Measurements from ENCODE around the gene SLC9A9. TPM values are rescaled to one million over a fixed set of nuclear protein-coding genes. Genes with fewer than 3 reads are reported as not detected.

The SLC9A9 gene
- total RNA-seq, 1 donor from 2014 or later: 3.5 TPM

DNA sequence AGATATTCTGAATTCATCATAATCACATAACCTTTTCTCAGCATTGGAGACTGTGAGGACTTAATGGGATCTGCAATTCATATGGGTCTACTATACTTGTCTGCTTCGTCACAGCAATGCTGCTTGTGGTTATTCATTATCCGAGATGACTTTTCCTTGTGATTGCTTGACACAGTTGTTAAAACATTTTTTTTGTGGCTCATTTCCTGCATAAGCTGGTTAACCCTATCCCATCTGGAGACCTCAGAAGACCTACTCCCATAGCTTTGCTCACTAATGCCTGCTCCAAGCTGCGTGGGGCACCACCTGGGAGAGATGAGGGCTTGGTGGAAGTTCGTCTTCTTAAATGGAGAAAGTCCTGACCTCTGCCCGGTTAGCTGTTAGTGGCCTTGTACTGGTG lies 367.9 kb downstream of the SLC9A9 start:
- no peak for DNase-seq (ENCODE audit: extremely low spot score, unreplicated experiment)
- Mint-ChIP-seq H3K36me3 (ENCODE audit: unreplicated experiment) (no peaks in the 10 kb centered on the region), H3K27ac (ENCODE audit: unreplicated experiment) (no peak overlapping the region), H3K9me3 (ENCODE audit: unreplicated experiment) (peaks cover 5% of the 10 kb centered on the region), H3K27me3 (ENCODE audit: unreplicated experiment) (no peaks in the 10 kb centered on the region), H3K4me1 (ENCODE audit: unreplicated experiment) (peaks cover 15% of the 10 kb centered on the region), H3K4me3 (ENCODE audit: unreplicated experiment) (no peak overlapping the region)
- TF ChIP-seq, protein P1, sequence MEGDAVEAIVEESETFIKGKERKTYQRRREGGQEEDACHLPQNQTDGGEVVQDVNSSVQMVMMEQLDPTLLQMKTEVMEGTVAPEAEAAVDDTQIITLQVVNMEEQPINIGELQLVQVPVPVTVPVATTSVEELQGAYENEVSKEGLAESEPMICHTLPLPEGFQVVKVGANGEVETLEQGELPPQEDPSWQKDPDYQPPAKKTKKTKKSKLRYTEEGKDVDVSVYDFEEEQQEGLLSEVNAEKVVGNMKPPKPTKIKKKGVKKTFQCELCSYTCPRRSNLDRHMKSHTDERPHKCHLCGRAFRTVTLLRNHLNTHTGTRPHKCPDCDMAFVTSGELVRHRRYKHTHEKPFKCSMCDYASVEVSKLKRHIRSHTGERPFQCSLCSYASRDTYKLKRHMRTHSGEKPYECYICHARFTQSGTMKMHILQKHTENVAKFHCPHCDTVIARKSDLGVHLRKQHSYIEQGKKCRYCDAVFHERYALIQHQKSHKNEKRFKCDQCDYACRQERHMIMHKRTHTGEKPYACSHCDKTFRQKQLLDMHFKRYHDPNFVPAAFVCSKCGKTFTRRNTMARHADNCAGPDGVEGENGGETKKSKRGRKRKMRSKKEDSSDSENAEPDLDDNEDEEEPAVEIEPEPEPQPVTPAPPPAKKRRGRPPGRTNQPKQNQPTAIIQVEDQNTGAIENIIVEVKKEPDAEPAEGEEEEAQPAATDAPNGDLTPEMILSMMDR (IDR thresholded peaks at IDR 0.05): no peak

DNA sequence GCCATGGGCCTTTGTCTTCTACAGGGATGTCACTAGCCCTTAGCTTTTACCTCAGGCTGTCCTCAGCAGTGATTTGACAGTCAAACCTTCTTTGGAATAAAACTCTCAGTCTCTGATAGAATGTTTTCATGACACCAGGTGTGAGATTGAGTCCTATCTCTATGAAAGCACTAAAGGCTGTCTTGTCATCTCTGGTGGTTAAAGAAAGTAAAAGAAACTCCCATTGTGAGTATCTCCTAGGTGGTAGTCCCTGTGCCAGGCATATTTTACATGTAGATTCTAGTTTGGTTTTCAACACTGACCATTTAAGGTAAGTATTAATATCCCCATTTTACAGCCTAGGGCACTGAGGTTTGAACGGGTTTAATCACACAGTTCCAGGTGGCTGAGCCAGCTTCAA lies 368.5 kb downstream of the SLC9A9 start:
- no peaks in the 10 kb centered on the region for H3K27me3 Mint-ChIP-seq (ENCODE audit: unreplicated experiment)
- H3K4me1 Mint-ChIP-seq (ENCODE audit: unreplicated experiment): peaks cover 15% of the 10 kb centered on the region
- peaks cover 5% of the 10 kb centered on the region for H3K9me3 Mint-ChIP-seq (ENCODE audit: unreplicated experiment)
- TF ChIP-seq, protein P1 (IDR thresholded peaks at IDR 0.05): no peak
- H3K4me3 Mint-ChIP-seq (ENCODE audit: unreplicated experiment): no peak overlapping the region
- no peak for DNase-seq (ENCODE audit: extremely low spot score, unreplicated experiment)
- H3K27ac Mint-ChIP-seq (ENCODE audit: unreplicated experiment): no peak overlapping the region
- H3K36me3 Mint-ChIP-seq (ENCODE audit: unreplicated experiment): no peaks in the 10 kb centered on the region

DNA sequence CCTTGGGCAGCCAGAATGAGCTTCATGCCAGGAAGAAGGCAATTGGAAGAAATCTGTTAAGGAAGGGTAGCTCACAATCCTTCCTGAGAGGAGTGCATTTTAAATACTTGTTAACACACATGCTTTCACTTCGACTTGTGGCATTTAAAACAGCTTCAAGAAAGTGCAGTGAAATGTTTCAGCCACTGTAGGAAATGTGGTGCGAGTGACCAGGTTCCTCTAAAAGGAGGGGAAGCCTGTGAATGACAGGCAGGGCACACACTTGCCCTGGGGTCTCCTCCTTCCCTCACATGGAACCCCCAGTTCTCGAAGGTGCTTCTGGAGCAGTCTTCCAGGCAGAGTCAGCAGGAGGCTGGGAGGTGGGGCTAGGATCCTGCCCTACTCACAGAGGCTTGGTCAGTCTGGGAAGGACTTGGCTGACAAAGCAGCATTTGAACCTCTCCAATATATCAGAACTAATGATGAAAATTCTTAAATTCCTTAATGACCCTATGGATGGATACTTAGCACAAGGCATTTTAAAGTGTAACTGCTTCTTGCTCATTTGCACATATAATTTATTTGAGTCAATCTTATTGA lies 370.1 kb downstream of the SLC9A9 start:
- TF ChIP-seq, protein P1 (IDR thresholded peaks at IDR 0.05): no peak
- Mint-ChIP-seq H3K36me3 (ENCODE audit: unreplicated experiment) (no peaks in the 10 kb centered on the region), H3K9me3 (ENCODE audit: unreplicated experiment) (peaks cover 5% of the 10 kb centered on the region), H3K27ac (ENCODE audit: unreplicated experiment) (no peak overlapping the region), H3K27me3 (ENCODE audit: unreplicated experiment) (no peaks in the 10 kb centered on the region), H3K4me1 (ENCODE audit: unreplicated experiment) (peaks cover 15% of the 10 kb centered on the region), H3K4me3 (ENCODE audit: unreplicated experiment) (no peak overlapping the region)
- DNase-seq (ENCODE audit: extremely low spot score, unreplicated experiment): no peak

DNA sequence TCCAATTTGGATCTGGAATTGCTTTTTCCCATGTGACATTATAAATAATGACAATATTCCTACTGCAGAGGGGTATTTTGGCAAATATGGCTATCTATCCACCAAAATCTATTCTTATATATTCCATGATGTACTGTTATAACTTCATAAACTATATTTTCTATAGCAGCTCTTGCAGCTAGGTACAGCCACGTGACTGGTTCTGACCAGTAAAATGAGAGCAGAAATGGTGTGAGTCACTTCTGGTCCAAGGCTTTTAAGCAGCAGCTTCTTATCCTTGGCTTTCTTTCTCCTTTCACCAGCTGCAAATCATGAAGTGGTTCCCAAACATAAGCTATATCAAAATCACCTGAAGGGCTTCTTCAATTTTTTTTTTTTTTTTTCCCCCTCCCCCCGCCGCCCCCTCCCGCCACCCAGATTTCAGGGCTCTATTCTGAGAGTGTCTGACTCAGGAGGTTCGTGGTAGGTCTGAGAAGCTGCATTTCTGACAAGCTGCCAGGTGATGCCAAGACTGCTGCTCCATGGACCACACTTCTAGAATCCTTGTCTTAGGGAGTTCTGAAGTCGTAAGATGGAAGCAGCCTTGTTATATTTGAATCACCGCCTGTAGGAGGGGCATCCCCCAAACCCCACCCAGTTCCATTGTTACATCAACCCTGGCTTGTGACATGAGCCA lies 371.2 kb downstream of the SLC9A9 start:
- H3K4me3 Mint-ChIP-seq (ENCODE audit: unreplicated experiment): no peak overlapping the region
- DNase-seq (ENCODE audit: extremely low spot score, unreplicated experiment): no peak
- peaks cover 5% of the 10 kb centered on the region for H3K9me3 Mint-ChIP-seq (ENCODE audit: unreplicated experiment)
- H3K4me1 Mint-ChIP-seq (ENCODE audit: unreplicated experiment): peaks cover 9% of the 10 kb centered on the region
- H3K36me3 Mint-ChIP-seq (ENCODE audit: unreplicated experiment): no peaks in the 10 kb centered on the region
- H3K27me3 Mint-ChIP-seq (ENCODE audit: unreplicated experiment): no peaks in the 10 kb centered on the region
- TF ChIP-seq, protein P1 (IDR thresholded peaks at IDR 0.05): no peak
- no peak overlapping the region for H3K27ac Mint-ChIP-seq (ENCODE audit: unreplicated experiment)

DNA sequence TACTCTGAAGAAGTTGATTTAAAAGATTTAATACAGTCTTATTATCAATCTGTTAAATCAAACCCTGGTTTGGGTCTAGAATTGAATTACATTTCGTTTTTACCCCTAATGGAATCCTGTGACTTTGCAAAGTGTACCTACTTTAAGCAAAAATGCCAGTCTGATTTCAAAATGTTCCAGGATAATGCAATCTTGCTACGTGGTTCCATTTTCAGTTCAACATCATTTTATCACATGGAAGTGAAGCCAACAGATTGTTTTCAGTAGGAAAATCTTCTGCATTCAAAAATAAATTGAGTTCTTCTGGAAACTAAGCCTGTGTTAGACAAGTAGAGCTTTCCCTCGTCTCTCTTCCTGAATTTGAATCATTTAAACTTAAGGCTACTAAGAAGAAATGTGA lies 372.3 kb downstream of the SLC9A9 start:
- Mint-ChIP-seq H3K4me1 (ENCODE audit: unreplicated experiment) (peaks cover 9% of the 10 kb centered on the region), H3K27ac (ENCODE audit: unreplicated experiment) (no peak overlapping the region), H3K4me3 (ENCODE audit: unreplicated experiment) (no peak overlapping the region), H3K9me3 (ENCODE audit: unreplicated experiment) (peaks cover 5% of the 10 kb centered on the region), H3K27me3 (ENCODE audit: unreplicated experiment) (no peaks in the 10 kb centered on the region), H3K36me3 (ENCODE audit: unreplicated experiment) (no peaks in the 10 kb centered on the region)
- no peak for DNase-seq (ENCODE audit: extremely low spot score, unreplicated experiment)
- TF ChIP-seq, protein P1 (IDR thresholded peaks at IDR 0.05): no peak

All from osteocyte (in vitro differentiated cells).